Hepatic stellate cell (primary cell): ENCODE results near the gene DUSP14.
"Not testable (repeated sequence)": the region's sequence is repeated elsewhere in the genome, so short reads cannot be mapped to it uniquely, and the experiment has no call there.

Source experiments
- DNase-seq: peaks from one replicate; pipeline ENCODE4 v3.0.0; 2011; ENCODE audit warnings: low spot score

DUSP14 gene

DNA sequence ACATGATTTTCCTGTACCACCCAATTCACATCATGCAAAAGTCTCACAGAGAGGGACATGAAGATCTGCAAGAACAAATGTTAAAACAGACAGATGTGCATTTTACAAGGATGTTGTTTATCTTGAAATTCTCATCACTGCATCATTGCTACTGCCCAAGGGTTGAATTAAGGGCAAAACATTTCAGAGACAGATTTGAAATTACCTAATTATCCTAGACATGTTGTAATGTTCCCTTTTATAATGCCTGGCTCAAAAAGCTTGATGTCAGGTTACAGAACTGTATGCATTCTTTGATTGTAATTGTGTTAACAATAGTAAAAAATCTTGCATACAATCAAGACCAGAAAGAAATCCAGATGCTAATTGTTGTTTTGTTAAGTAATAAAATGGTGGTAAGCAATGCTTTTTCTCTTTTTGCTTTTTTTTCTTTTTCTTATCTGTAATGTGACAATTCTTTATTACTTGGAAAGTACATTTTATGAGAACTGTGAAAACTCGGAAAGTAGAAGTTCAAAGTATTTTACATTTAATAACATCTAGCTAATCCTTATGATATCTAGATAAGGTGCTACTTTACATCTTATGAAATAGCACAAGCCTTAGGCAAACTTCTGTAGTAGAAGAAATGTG, 3.6 kb upstream of the DUSP14 start:
- DNase-seq = no peak

DNA sequence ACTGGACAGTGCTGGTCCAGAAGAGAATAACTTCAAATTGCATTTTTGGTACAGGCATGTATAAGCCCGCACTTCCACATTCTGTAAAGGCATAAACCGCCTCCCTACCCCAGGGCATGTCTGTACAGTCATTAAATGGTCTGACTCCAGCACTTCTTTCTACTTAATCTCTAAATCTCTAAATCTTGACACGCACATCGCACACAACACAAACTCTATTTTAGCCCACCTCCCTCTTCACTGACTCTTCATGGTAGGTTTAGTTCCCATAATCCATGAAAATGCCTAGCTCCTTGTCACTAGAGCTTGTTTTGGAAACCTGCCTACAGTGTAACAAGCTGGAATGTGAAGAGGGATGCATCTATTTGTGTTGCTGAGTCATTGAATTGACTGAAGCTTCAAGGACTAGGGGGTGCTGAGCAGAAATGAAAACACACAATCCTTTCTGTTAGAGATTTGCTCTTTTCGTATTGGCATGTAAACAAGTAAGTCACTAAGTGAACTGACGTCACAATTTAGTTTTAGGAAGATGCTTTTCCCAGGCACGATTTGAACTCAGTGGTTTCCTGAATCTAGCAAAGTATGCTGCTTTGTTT, 1.6 kb upstream of the DUSP14 start:
- peak; percentile 92 for DNase-seq

DNA sequence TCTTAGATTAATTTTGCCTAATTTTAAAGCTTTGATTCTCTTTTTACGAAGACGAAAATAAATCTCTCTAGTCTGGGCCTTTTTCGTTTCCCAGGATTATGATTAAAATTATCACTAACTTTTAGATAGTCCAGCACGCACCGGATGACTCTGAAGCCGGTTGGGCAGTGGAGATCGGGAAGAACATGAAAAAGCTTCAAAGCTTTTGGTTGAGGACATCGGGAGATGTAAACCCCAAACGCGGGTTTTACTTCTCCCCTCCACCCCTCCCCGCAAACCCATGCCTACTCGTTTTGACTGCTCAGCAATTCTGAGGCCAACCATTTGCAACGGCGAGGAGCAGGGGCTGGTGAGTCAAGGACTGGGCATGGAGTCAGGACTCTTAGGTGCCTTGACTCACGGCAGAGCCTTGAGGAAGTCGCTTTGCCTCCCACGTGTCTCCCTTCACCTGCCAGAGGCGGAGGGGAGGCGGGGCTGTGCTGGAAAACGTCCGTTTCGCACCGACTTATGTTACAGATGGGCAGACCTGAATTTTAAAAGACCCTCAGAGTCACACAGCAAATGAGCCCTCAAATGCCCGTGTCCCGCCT, 989 bp upstream of the DUSP14 start:
- peak; percentile 80 for DNase-seq

DNA sequence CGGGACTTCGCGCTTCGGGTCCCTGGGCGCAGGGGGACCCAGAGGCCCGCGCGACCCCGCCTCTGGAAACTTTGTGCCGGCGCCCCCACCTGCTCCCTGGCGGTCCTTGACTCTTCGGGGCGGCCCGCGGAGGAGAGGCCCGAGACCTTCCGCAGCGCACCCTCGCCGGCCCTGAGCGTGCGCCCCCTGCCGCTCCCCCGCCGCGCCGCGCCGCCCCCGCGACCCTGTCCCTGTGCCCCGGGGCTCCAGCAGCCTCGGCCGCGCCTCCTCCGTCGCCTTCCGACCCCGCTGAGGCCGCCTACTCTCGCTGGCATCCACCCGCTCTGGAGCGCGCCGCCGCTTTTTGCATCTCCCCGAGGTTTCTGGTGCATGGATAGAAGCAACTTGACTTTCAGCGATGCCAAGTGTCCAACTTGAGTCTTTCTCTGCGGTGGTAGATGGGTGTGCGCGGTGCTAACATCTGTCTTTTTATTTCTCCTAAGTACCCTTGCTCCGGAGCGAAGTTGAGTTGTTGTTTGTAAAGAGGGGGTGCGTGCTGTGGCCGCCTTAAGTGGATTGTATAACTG, 414 bp downstream of the DUSP14 start:
- DNase-seq = peak; percentile 31

DNA sequence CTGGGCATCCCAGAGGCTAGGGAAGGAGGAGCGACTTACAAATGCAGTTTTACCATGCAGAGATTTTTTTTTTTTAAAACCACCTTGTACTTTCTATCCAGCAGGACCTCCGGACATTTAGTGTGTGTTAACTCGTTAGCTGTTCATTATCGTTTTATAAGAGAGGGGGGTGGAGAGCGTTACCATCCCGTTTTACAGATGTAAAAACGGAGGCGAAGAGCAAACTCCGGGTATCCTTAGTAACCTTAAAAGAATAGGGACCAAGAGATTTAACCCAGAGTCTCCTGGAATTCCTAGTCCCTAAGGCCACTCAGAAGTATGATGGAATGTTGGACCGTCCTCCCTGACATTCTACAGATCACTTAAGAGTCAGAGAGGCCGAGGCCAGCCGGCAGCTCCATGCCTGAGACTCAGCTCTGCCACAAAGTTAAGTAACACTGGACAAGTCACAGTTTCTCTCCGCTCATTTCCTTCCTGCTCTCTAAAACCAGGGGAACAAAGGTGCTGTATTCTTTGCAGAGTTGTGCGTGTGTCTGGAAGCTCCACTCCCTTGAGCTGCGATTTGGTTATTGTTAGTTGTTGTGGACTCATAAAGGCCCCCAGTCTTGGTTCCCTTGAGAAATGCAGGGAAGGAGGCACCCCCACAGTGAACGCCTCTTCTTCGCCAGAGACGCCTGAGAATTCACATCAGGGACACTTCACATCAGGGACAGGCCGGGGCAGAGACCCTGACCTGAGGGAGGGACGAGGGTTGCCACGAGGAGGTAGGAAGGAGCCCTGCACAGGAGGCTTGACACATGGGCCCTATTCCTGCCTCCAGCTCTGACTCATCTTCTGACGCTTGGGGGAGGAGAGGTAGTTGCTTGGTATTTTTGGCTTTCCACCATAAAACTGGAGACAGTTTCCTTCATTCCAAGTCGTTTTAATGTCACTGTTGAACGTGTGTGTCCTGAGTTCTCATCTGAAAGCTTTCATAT, 1.2 kb downstream of the DUSP14 start:
- peak; percentile 87 for DNase-seq

DNA sequence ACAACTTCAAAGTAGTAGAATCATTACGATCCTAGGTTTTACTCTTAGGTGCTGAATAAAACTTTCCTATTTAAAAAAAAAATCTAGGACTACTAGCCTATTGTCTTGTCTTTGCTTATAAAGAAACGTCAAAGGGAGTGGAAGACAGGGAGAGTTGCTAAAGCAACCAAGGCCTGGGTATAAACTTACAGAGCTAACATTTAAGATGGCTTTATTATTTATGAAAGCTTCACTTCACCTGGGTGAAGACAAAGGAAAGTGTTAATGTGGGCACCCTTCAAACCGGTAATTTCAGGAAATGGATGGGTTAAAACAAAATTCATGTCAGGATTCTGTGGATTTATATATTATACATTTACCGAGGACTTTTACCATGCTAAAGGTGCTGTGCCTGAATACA, 2.5 kb downstream of the DUSP14 start:
- no peak for DNase-seq

DNA sequence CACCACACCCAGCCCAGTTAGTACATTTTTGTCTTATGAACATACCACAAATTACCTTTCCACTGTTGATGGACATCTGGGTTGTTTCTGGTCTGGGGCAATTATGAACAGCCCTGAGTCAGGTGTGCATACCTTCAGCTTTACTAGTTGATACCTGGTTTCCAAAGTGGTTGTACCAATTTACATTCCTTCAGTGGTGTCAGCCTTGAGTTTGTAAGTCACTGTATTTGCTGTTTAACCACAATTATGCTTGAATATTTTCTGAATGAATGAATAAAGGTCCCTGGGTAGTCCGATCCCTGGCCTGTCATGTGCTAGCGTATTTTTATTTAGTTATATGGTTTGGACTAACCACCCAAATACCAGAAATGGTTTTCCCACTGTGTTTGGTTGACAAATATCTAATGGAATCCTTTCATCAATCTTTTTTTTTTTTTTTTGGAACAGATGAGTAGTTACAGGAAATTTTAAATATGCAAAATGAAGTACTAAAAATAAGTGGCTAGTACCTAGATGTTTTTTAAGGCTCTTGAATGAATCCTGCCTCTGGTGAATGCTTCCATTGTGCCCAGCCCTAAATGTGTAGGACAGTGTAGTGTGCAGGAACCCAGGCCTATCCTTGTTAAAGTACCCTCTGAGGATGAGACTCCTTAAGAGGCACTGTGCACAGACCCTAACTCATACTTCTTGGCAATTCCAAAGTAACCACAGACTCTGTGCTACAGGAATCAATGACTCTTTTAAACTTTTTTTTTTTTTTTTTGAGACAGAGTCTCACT, 3.7 kb downstream of the DUSP14 start:
- peak; percentile 78 for DNase-seq

DNA sequence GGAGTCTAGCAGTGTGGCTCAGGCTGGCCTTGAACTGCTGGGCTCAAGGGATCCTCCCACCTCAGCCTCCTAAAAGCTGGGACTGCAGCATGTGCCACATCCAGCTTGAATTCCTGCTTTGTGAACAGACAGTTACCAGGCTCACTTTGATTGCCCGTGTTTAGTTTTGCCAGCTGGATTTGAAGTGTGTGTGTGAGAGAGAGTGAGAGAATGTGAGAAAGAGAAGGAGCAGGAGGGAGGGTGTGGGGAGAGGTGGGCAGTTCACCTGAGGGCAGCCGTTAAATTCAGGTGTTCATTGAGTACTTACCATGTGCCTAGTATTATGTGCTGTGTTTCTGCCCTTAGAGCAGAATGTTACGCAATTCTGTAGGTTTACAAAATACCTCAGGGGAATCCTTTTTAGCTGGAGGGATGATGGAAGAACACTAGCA, 4.7 kb downstream of the DUSP14 start:
- no peak for DNase-seq

DNA sequence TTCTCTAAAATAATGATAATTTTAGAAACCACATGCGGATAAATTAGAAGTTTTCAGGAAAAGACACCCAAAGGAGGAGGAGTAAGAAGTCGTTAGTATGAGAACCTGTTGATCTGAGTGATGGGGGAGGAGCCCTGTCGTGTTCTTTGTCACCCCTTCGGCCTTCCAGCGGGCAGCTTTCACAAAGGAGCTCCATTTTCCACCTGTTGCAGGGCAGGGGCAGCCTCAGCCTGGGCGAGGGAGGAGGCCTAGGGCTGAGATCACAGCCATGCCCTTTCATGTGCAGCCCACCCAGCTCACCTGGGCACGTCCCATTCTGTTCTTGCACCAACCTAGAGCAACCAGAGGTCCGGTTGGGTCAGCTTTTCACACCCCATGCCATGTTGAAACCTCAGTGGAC, 5.3 kb downstream of the DUSP14 start:
- no peak for DNase-seq

DNA sequence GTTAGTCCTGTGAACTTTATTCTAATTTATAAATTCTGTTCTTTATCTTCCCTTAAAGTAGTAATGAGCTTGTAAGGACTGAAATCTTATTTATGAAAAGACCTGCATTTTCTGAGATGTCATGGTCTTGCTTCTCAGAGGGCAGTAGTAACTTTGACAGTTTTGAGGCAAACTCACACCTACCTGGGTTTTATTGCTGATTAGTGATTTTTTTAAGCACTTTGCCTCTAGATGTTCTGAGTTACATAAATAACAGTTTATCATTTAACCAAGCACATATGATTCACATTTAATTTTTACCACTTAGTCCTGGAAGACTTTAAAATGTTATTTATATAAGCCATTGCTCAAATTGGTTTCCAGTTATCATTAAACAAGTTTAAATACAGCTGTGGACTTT, 10.7 kb downstream of the DUSP14 start:
- no peak for DNase-seq

DNA sequence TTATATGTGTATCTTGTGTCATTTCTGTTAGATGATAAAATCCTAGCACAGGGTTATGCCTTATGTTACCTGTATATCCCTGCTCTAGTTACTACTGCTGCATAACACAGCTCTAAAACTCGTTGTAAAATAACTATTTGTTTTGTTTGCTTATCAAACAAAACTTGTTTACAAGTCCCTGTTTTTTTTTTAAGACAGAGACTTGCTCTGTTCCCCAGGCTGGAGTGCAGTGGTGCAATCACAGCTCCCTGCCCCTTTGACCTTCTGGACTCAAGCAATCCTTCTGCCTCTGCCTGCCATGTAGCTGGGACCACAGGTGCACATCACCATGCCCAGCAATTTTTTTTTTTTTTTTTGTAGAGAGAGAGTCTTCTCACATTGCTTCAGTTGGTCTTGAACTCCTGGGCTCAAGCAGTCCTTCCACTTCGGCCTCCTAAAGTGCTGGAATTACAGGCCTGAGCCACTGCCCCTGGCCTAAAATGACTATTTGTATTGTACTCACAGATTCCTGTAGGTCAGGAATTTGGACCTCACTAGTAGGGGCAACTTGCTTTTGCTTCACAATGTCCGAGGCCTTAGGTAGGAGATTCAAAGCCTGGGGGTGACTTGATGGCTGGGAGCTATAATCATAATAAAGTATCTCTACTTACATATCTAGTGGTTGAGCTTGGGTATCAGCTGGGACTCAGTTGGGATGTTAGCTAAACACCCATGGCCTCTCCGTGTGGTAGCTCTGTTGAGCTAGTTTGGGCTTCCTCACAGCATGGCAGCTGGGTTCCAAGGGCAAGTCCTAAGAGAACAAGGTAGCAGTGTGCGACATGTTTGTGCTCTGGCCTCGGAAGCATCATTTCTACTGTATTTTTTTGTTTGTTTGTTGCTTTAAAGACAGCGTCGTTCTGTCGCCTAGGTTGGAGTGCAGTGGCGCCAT, 12.6 kb downstream of the DUSP14 start:
- DNase-seq = no peak

DNA sequence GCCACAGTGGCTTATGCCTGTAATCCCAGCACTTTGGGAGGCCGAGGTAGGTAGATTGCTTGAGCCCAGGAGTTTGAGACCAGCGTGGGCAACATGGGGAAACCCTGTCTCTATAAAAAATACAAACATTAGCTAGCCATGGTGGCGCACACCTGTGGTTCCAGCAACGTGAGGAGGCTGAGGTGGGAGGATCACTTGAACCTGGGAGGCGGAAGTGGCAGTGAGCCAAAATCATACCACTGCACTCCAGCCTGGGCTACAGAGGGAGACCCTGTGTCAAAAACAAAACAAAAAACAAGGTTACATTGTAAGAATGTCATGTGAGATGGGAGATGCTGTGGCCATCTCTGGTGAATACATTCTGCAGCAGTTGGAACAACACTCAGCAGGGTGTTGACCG, 13.5 kb downstream of the DUSP14 start:
- DNase-seq = no peak

DNA sequence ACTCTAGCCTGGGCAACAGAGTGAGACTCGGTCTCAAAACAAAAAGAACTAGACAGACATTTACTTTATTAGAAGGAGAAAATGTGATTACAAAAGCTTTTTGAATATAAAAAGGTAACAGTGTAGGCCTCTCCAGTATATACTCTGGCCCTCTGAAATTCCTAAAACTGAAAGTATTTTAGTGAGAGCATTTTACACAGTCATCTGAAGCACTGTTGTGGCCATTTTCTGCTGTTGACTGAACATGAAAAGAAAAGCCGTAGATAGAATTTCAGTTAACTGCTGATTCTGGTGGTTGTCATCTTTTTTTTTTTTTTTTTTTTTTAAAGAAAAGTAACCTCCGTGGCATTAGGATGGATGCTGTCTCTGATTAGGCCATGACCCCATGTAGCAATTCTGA, 15.6 kb downstream of the DUSP14 start:
- DNase-seq = no peak

DNA sequence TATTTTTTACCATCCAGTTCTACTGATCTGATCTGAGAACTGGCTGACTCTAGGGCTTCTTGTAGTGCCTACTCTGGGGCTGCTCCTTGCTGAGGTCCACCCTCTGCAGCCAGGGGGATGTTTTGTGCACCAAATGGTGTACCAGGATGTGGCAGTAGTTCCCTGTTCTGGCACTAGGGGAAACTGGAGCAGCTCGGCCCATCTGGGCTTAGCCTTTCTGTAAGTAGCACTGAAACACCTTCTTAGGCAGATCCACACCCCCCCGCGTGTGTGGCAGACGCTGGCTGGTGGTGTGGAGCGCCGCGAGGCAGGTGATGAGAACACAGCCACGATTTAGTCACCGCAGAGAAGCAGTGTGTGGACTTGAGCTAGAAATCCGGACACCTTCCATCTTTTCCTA, 17.0 kb downstream of the DUSP14 start:
- no peak for DNase-seq

DNA sequence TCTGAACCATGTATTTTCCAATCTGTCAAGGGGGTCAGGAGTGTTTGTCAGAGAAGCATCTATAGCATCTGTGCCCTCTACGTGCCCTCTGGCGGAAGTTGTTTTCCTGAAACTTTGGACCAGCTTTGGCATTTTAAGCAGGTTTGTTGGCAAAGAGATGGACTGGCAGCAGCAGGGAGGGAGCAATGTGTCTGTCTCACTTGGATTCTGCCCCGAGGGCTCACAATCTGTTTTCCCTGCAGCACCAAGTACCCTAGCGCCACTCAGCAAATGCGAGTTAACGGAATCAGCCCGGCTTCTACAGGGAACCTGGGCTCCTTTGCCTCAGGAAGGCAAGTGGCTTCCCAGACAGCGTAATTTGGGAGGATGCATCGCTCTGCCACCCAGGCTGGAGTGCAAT, 17.4 kb downstream of the DUSP14 start:
- DNase-seq = no peak

DNA sequence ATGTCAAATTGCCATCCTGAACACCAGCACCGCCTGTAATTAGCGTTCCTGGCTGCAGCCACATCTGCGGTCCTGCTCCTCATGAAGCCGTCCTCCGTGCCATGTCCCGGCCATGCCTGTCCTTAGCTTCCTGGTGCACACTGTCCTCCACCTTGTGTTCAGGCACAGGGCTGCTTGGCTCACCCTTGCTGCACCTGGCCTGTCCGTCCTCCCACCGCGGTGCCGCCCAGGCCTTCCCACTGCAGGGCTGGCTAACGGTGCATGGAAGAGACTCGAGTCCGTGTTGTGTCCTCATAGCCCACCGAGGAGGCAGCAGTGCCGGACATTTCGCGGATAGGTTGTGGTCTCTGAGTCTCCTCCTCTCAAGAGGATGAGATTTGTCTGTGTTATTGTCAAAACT, 20.4 kb downstream of the DUSP14 start:
- no peak for DNase-seq

DNA sequence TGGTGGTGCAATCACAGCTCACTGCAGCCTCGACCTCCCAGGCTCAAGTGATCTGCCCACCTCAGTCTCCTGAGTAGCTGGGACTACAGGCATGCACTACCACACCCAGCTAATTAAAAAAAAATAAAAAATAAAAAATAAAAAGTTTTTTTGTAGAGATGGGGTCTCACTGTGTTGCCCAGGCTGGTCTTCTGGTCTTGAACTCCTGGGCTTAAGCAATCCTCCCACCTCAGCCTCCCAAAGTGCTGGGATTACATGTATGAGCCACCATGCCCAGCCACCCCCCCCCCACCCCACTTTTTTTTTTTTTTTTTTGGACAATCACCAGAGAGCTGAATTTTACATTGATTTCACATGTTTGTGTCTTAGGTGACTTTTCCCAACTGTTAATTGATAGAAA, 22.0 kb downstream of the DUSP14 start:
- not testable (repeated sequence) for DNase-seq

DNA sequence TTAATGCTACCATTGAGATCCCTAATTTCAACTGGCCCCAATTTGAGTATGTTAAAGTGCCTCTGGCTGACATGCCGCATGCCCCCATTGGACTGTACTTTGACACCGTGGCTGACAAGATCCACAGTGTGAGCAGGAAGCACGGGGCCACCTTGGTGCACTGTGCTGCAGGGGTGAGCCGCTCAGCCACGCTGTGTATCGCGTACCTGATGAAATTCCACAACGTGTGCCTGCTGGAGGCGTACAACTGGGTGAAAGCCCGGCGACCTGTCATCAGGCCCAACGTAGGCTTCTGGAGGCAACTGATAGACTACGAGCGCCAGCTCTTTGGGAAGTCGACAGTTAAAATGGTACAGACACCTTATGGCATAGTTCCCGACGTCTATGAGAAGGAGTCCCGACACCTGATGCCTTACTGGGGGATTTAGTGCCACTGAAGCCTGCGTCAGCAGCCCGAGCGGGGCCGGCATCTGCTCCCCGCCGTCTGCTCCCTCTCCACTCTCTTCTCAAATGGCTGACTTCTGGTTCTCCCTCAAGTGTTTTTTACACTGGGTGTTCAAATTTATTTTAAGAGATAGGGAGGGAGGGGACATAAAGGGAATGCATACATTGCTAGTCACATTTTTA, 22.9 kb downstream of the DUSP14 start:
- no peak for DNase-seq

DNA sequence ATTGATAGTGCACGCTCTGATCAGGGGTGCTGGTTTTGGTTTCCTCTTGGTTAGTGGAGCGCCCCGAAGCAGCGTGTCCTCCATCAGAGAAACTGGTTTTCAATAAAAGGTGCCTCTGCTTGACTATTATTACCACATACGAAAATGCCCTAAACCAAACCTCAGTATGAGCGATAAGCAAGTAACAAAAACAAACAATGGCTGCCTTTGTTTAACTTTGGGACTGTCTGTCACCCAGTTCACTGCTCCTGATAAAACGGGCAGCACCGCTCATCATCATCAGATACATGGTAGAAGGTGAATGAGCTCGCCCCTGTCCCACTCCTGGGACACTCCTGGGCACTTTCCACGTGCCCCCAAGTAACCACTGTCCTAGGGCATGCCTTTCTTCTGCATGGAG, 24.0 kb downstream of the DUSP14 start:
- DNase-seq = no peak

DNA sequence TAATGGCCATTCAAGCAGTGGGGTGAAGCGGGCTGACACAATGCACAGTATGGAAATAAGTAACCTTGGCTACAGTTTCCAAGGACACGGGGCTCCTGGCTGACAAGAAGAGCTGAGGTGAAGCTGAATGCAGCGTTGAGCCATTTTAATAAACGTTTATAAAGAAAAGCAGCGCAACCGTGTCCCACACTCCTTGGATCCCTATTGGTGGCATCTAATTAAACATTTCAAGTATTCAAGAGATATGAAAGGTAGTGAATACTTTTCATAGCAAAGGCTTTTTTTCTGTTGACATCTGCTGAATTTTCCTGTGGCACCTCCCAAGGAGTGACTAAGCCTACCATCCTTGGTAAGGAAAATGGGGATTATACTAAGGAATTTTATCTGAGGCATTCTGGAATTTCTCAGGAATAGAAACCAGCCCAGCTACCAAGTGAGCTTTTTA, 26.5 kb downstream of the DUSP14 start:
- peak; percentile 58 for DNase-seq
